ENCODE measurements around the gene SERPINA5. TPM values are rescaled to one million over a fixed set of nuclear protein-coding genes. Genes with fewer than 3 reads are reported as not detected.

SERPINA5 gene
- total and polyA plus RNA-seq, 8 donors = 52.3 to 139 (median 96.0) TPM

- no peaks in the 10 kb centered on the region for H3K36me3 ChIP-seq
- no peak overlapping the region for H3K4me3 ChIP-seq
- TF ChIP-seq, protein P1, sequence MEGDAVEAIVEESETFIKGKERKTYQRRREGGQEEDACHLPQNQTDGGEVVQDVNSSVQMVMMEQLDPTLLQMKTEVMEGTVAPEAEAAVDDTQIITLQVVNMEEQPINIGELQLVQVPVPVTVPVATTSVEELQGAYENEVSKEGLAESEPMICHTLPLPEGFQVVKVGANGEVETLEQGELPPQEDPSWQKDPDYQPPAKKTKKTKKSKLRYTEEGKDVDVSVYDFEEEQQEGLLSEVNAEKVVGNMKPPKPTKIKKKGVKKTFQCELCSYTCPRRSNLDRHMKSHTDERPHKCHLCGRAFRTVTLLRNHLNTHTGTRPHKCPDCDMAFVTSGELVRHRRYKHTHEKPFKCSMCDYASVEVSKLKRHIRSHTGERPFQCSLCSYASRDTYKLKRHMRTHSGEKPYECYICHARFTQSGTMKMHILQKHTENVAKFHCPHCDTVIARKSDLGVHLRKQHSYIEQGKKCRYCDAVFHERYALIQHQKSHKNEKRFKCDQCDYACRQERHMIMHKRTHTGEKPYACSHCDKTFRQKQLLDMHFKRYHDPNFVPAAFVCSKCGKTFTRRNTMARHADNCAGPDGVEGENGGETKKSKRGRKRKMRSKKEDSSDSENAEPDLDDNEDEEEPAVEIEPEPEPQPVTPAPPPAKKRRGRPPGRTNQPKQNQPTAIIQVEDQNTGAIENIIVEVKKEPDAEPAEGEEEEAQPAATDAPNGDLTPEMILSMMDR (IDR thresholded peaks at IDR 0.05) = no peak
- no peaks in the 10 kb centered on the region for H3K9me3 ChIP-seq
- DNase-seq (no peak), FAIRE-seq (no peak), ATAC-seq (no peak)
- H3K27ac ChIP-seq = no peak overlapping the region
- peaks cover 23 to 43% (median 24%) of the 10 kb centered on the region in 3 donors for H3K4me1 ChIP-seq
- H3K27me3 ChIP-seq = no peaks in the 10 kb centered on the region
- intact Hi-C loops (cut with DNase I) = no loop called here
- 84% methylated on average over 6 of the region's 6 CpGs for WGBS, 2 donors
These were observed 2.5 kb upstream of the SERPINA5 start for GRCh38 chr14:94578712-94579111.

- peak overlapping the region; percentile 20 to 73 (median 70) for H3K27ac ChIP-seq
- TF ChIP-seq, protein P1 (IDR thresholded peaks at IDR 0.05) = no peak
These were observed 1.0 kb downstream of the SERPINA5 start for GRCh38 chr14:94582199-94582750.

GRCh38 chr14:94582851-94583250, 1.6 kb downstream of the SERPINA5 start:
- intact Hi-C loops (cut with DNase I) = no loop called here
- Histone ChIP-seq H3K27ac (peak overlapping the region in 3 of 4 donors; percentile 34 to 73 (median 72)), H3K4me3 (peak overlapping the region in 2 of 4 donors; percentile 32 to 35), H3K4me1 (peaks cover 0 to 26% (median 14%) of the 10 kb centered on the region in 3 donors), H3K9me3 (no peaks in the 10 kb centered on the region), H3K36me3 (no peaks in the 10 kb centered on the region), H3K27me3 (no peaks in the 10 kb centered on the region)
- FAIRE-seq (no peak), ATAC-seq (peak; percentile 17 to 50 (median 25)), DNase-seq (no peak)
- TF ChIP-seq, protein P1 (IDR thresholded peaks at IDR 0.05) = no peak
- 54 to 57% methylated on average over 3 of the region's 3 CpGs for WGBS, 2 donors

More at GRCh38 chr14:94582199-94582750, 1.0 kb downstream of the SERPINA5 start:
- intact Hi-C loops (cut with DNase I) = no loop called here
- peak overlapping the region in 3 of 4 donors; percentile 0 to 35 (median 32) for H3K4me3 ChIP-seq
- no peaks in the 10 kb centered on the region for H3K9me3 ChIP-seq
- DNase-seq = peak in 3 of 6 donors; percentile 49 to 80 (median 51)
- no peaks in the 10 kb centered on the region for H3K36me3 ChIP-seq
- 13 to 21% methylated on average over 7 of the region's 7 CpGs for WGBS, 2 donors
- peaks cover under 1 to 26% (median 14%) of the 10 kb centered on the region in 3 donors for H3K4me1 ChIP-seq
- ATAC-seq = peak; percentile 68 to 88 (median 82)
- no peak for FAIRE-seq
- no peaks in the 10 kb centered on the region for H3K27me3 ChIP-seq

GRCh38 chr14:94583557-94583956, 2.3 kb downstream of the SERPINA5 start:
- Histone ChIP-seq H3K27me3 (no peaks in the 10 kb centered on the region), H3K36me3 (no peaks in the 10 kb centered on the region), H3K9me3 (no peaks in the 10 kb centered on the region), H3K4me1 (peaks cover 0 to 26% (median 14%) of the 10 kb centered on the region in 3 donors), H3K27ac (peak overlapping the region in 2 of 4 donors; percentile 72 to 73), H3K4me3 (peak overlapping the region in 2 of 4 donors; percentile 32 to 35)
- FAIRE-seq (no peak), ATAC-seq (no peak), DNase-seq (no peak)
- WGBS, 2 donors = 92 to 97% methylated on average over 4 of the region's 4 CpGs
- TF ChIP-seq, protein P1 (IDR thresholded peaks at IDR 0.05) = no peak
- intact Hi-C loops (cut with DNase I) = no loop called here

All from pancreas (tissue), 10 donors.